Spleen (tissue), 11 donors: ENCODE data around the gene SERAC1. TPM values are rescaled to one million over a fixed set of nuclear protein-coding genes. Genes with fewer than 3 reads are reported as not detected.
"Not testable (repeated sequence)": the region's sequence is repeated elsewhere in the genome, so short reads cannot be mapped to it uniquely, and the experiment has no call there.

Source experiments
- DNase-seq: peaks from one replicate; pipeline ENCODE4 v3.0.0-alpha.2; 2020
- H3K27ac ChIP-seq, 8 donors: fragments of 200-600 bp; sonication (generic) in 7 of 8; 1 replicate in 4 of 8; 2 replicates in 4 of 8; pipeline versions ENCODE4 v1.5.0 to v1.8.0; 2016 to 2021; ENCODE audit warnings: inconsistent platforms in 4 of 8, mild to moderate bottlenecking in 4 of 8, moderate library complexity in 1 of 8
- H3K27me3 ChIP-seq, 7 donors: fragments of 200-600 bp; sonication (generic) in 6 of 7; replicated peaks in 1 of 7; 1 replicate in 4 of 7; 2 replicates in 3 of 7; pipeline versions ENCODE4 v1.5.0 to v1.8.0; 2016 to 2021; ENCODE audit warnings: inconsistent platforms in 3 of 7, mild to moderate bottlenecking in 1 of 7
- H3K36me3 ChIP-seq, 6 donors: fragments of 200-600 bp; sonication (generic) in 5 of 6; 1 replicate in 4 of 6; 2 replicates in 2 of 6; pipeline versions ENCODE4 v1.5.0 to v1.8.0; 2016 to 2021; ENCODE audit warnings: inconsistent platforms in 2 of 6
- H3K4me1 ChIP-seq, 6 donors: fragments of 200-600 bp; sonication (generic) in 5 of 6; 1 replicate in 3 of 6; 2 replicates in 3 of 6; pipeline versions ENCODE4 v1.5.0 to v1.8.0; 2016 to 2021; ENCODE audit warnings: inconsistent platforms in 3 of 6
- H3K4me3 ChIP-seq, 8 donors: fragments of 200-600 bp; sonication (generic) in 7 of 8; 1 replicate in 4 of 8; 2 replicates in 4 of 8; pipeline versions ENCODE4 v1.5.0 to v1.8.0; 2016 to 2021; ENCODE audit warnings: inconsistent platforms in 4 of 8, mild to moderate bottlenecking in 4 of 8, moderate library complexity in 2 of 8
- H3K9me3 ChIP-seq, 8 donors: fragments of 200-600 bp; sonication (generic) in 7 of 8; 1 replicate in 4 of 8; 2 replicates in 4 of 8; pipeline versions ENCODE4 v1.5.0 to v1.8.0; 2016 to 2021; ENCODE audit warnings: inconsistent platforms in 4 of 8
- CTCF ChIP-seq, 11 experiments: fragments of 200-600 bp in 7 of 11; fragments of 450-650 bp in 4 of 11; sonication (generic) in 4 of 11; IDR thresholded peaks in 8 of 11; conservative IDR thresholded peaks in 3 of 11; 1 replicate in 7 of 11; 2 replicates in 4 of 11; pipeline versions ENCODE4 v1.4.0 to v1.8.0; 2016 to 2021; ENCODE audit warnings: antibody characterized with exemption in 11 of 11, inconsistent platforms in 4 of 11, mild to moderate bottlenecking in 1 of 11
- POLR2A ChIP-seq, 3 donors: fragments of 450-650 bp; IDR thresholded peaks; one replicate each; pipeline ENCODE4 v1.5.1; 2017; ENCODE audit warnings: antibody characterized with exemption in 3 of 3, mild to moderate bottlenecking in 1 of 3
- POLR2AphosphoS5 ChIP-seq, 3 donors: sonication (generic); formaldehyde crosslinking; IDR thresholded peaks; one replicate each; pipeline ENCODE4 v1.5.1; 2017; ENCODE audit warnings: antibody characterized with exemption in 3 of 3
- WGBS, 5 donors: extraction: QIAGEN DNeasy Blood & Tissue Kit in 3 of 5; methylation state at CpG; one replicate each; pipeline versions ENCODE4 v1.1.5 to v1.1.7; 2013 to 2018; 5-methylcytosine and 5-hydroxymethylcytosine counted together
- intact Hi-C: fragments of 100-400 bp; cut with DNase I; formaldehyde crosslinking; loops from one replicate; pipeline ENCODE4 v1.15.0; 2023; ENCODE audit warnings: low total_unique reads
- polyA plus RNA-seq, 3 donors: library from polyadenylated mRNA; stranded (reverse); fragments of 200-250 nt; gene quantifications; one replicate each; pipeline ENCODE4 v1.2.1, GENCODE V29; 2013
- total RNA-seq, 7 donors: library from RNA; depleted of rRNA in 3 of 7; stranded (reverse); fragments of >200 nt in 3 of 7; fragmentation: NEBNext Ultra II Directional in 4 of 7; extraction: Animal tissue kit (Norgen Biotek cat#: 25700) in 4 of 7; gene quantifications; one replicate each; pipeline versions ENCODE4 v1.1.0 to v1.2.1, GENCODE V29; 2016 to 2021
- donor health status: healthy with polysubstance abuse.
- donor health status: DM: no; HTN: no; CAD: no; lungs with moderate emphysema.
- donor health status: DM: no; HTN: no; CAD: no.
- donor health status: Bipolar disorder and iron deficiency.
- donor health status: healthy.
- donor health status: DM: no; HTN: no; CAD: no.
- donor health status: DM: yes; HTN: yes; CAD: no.

Gene SERAC1
- total and polyA plus RNA-seq, 10 donors, result 1.6 to 12.3 (median 5.7) TPM

GRCh38 chr6:158174514-158174913 is 6.5 kb upstream of the SERAC1 start:
- H3K36me3 ChIP-seq, result peaks cover 0 to 33% (median 0%) of the 10 kb centered on the region in 6 donors
- no peak for DNase-seq
- H3K4me3 ChIP-seq, result no peak overlapping the region
- no peaks in the 10 kb centered on the region for H3K27me3 ChIP-seq
- peaks cover 0 to 15% (median 0%) of the 10 kb centered on the region in 6 donors for H3K4me1 ChIP-seq
- WGBS, 5 donors, result 80 to 97% (median 92%) methylated on average over 2 of the region's 2 CpGs
- H3K9me3 ChIP-seq, result no peaks in the 10 kb centered on the region
- H3K27ac ChIP-seq, result no peak overlapping the region
- TF ChIP-seq CTCF (IDR thresholded peaks at IDR 0.05 in 8 of 11, conservative IDR thresholded peaks at IDR 0.05 in 3 of 11) (no peak), POLR2AphosphoS5 (IDR thresholded peaks at IDR 0.05) (no peak), POLR2A (IDR thresholded peaks at IDR 0.05) (no peak)
- intact Hi-C loops, result no loop called here

- WGBS, 5 donors, result 92 to 95% (median 94%) methylated on average over 2 of the region's 2 CpGs
- intact Hi-C loops, result no loop called here
- no peak for DNase-seq
These were observed 6.0 kb upstream of the SERAC1 start for GRCh38 chr6:158174024-158174423.

GRCh38 chr6:158172001-158172400 is 3.9 kb upstream of the SERAC1 start:
- Histone ChIP-seq H3K4me1 (peaks cover 0 to 29% (median 10%) of the 10 kb centered on the region in 6 donors), H3K4me3 (no peak overlapping the region), H3K27me3 (no peaks in the 10 kb centered on the region), H3K27ac (no peak overlapping the region), H3K36me3 (peaks cover 0 to 33% (median 0%) of the 10 kb centered on the region in 6 donors), H3K9me3 (no peaks in the 10 kb centered on the region)
- 82 to 96% (median 93%) methylated on average over 5 of the region's 5 CpGs for WGBS, 5 donors
- TF ChIP-seq CTCF (IDR thresholded peaks at IDR 0.05 in 8 of 11, conservative IDR thresholded peaks at IDR 0.05 in 3 of 11), result no peak
- TF ChIP-seq POLR2A (IDR thresholded peaks at IDR 0.05), result no peak
- no peak for TF ChIP-seq POLR2AphosphoS5 (IDR thresholded peaks at IDR 0.05)
- DNase-seq, result no peak
- intact Hi-C loops, result no loop called here

More at GRCh38 chr6:158174024-158174423, 6.0 kb upstream of the SERAC1 start:
- Histone ChIP-seq H3K9me3 (no peaks in the 10 kb centered on the region), H3K4me1 (peaks cover 0 to 16% (median under 1%) of the 10 kb centered on the region in 6 donors), H3K27me3 (no peaks in the 10 kb centered on the region), H3K36me3 (peaks cover 0 to 33% (median 0%) of the 10 kb centered on the region in 6 donors), H3K4me3 (no peak overlapping the region), H3K27ac (no peak overlapping the region)
- TF ChIP-seq POLR2AphosphoS5 (IDR thresholded peaks at IDR 0.05) (no peak), CTCF (IDR thresholded peaks at IDR 0.05 in 8 of 11, conservative IDR thresholded peaks at IDR 0.05 in 3 of 11) (no peak)

- peaks cover 0 to 36% (median 14%) of the 10 kb centered on the region in 6 donors for H3K4me1 ChIP-seq
- no peak for DNase-seq
- H3K4me3 ChIP-seq, result no peak overlapping the region
- no peaks in the 10 kb centered on the region for H3K9me3 ChIP-seq
- no peaks in the 10 kb centered on the region for H3K27me3 ChIP-seq
- H3K27ac ChIP-seq, result no peak overlapping the region
- TF ChIP-seq POLR2A (IDR thresholded peaks at IDR 0.05), result no peak
- no peak for TF ChIP-seq POLR2AphosphoS5 (IDR thresholded peaks at IDR 0.05)
- TF ChIP-seq CTCF (IDR thresholded peaks at IDR 0.05 in 8 of 11, conservative IDR thresholded peaks at IDR 0.05 in 3 of 11), result no peak
- H3K36me3 ChIP-seq, result peaks cover 0 to 23% (median 0%) of the 10 kb centered on the region in 6 donors
- intact Hi-C loops, result no loop called here
- 75 to 92% (median 86%) methylated on average over 3 of the region's 3 CpGs for WGBS, 5 donors
These were observed 2.6 kb upstream of the SERAC1 start for GRCh38 chr6:158170656-158171081.

- 95 to 99% (median 97%) methylated on average over 6 of the region's 6 CpGs for WGBS, 5 donors
- H3K27me3 ChIP-seq, intact Hi-C loops, DNase-seq, H3K4me3 ChIP-seq, H3K9me3 ChIP-seq, H3K27ac ChIP-seq: not testable (repeated sequence)
- peaks cover 0 to 17% (median 0%) of the 10 kb centered on the region in 6 donors for H3K36me3 ChIP-seq
- peaks cover 0 to 36% (median 14%) of the 10 kb centered on the region in 6 donors for H3K4me1 ChIP-seq
These were observed 1.6 kb upstream of the SERAC1 start for GRCh38 chr6:158169634-158170033.
